NCI-H2029 treated with DMSO at 0.1 percent for 48 hours (cell line): ENCODE results near the gene BDKRB2.
A peak's percentile ranks its signal among the peaks of the same experiment; 100 is the strongest.

Experiments
- DNase-seq: peaks from one replicate; lab custom pipeline; 2025; lab: John Stamatoyannopoulos, UW

Gene BDKRB2

DNA sequence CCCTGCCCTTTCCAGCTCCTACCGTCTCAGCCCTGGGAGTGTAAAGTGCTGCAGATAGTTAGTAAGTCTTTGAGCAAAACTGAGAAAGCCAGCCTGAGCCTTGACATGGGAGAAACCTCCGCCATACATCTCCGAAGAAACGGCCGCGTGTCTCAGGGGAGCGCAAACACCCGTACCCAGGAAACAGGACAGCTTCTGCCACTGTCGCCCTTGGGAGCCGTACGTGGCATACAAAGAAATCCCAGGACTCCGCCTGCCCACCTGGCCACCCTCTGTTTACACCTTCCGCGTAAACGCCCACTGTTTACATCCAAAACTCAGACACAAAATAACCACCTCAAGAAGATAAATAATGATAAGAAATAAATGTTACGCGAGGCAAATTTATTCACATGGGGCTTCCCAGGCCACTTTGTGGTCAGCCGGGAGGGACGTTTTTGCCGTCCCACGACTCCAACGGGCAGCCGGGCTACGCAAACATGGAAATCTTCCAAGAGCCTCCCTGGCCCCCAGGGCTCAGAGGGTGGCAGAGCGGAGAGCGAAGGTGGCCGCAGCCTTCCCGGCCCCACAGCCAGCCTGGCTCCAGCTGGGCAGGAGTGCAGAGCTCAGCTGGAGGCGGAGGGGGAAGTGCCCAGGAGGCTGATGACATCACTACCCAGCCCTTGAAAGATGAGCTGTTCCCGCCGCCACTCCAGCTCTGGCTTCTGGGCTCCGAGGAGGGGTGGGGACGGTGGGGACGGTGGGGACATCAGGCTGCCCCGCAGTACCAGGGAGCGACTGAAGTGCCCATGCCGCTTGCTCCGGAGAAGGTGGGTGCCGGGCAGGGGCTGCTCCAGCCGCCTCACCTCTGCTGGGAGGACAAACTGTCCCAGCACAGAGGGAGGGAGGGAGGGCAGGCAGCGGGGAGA is at the start of gene BDKRB2:
Gene BDKRB2, plus strand, starts transcription at position 689 of the 908 bp plus-strand sequence. CDS start 32,269 bp downstream, outside the sequence.
- DNase-seq = peak; percentile 57

DNA sequence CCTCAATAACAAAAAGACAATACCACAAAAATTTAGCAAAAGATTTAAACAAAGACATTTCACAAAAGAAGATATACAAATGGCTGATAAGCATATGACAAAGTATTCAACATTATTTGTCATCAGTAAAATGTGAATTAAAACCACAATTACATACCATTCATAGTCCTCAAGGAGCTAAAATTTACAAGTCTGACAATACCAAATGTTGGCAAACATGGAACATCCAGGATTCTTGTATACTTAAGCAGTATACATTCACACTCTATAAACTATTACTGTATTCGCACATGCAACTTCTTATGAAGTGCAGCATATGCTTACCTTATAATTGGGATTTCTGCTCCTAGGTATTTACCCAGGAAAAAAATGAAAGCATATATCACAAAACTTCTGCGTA is 49.7 kb upstream of the BDKRB2 start:
- DNase-seq = no peak

DNA sequence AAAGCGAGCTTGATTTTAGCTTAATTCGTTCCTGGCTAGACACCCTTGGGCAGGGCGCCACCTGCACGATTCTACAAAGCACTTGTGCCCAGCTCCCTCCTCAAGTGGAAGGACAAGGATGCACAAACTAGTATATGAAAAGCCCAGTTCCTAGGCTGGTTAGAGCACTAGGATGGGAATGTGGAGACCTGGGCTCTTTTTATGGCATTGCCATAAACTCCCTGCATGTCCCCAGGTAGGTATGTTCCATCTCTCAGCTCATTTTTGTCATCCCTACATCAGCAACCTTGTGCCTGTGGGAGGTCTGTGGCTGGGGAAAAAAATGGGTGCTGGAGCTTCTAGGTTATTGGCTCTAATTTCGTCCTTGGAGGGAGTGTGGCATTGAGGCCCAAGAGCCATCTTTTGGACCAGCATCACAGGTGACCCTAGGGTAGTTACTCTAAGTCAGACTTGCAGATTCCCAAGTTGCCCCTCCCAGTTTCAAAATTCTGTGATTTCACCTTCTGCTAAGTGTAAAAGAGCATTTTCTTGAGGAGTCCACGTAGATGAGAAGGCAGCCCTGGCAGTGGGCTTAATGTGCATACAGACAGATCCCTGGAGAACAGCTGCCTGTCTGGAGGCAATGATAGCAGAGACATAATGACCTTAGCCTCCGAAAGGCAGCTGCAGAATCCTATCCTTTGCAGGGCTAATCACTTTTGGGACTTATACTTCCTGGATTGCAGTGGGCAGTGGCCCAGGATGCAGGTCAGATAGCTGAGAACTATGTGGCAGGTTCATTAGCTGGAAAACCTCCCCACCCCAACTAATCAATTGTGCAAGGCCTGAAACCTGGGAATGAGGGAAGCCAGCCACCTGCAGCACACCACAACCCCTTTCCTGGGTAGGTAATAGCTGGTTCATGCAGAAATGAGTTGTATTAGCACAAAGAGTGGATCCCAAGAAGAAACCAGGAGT is 47.6 kb upstream of the BDKRB2 start:
- no peak for DNase-seq

DNA sequence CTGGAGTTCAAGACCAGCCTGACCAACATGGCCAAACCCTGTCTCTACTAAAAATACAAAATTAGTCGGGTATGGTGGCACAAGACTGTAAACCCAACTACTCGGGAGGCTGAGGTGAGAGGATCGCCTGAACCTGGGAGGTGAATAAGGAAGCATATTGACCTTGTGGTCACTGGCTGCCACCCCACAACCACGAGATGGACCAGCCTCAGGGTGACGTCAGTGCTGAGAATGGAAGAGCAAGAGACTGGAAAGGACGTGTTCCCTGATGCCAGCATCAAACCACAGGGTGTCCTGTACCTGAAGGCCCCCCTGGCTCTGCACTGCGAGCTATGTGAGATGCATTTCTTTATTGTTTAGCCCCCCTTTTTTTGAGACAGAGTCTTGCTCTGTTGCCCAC is 45.9 kb upstream of the BDKRB2 start:
- no peak for DNase-seq

DNA sequence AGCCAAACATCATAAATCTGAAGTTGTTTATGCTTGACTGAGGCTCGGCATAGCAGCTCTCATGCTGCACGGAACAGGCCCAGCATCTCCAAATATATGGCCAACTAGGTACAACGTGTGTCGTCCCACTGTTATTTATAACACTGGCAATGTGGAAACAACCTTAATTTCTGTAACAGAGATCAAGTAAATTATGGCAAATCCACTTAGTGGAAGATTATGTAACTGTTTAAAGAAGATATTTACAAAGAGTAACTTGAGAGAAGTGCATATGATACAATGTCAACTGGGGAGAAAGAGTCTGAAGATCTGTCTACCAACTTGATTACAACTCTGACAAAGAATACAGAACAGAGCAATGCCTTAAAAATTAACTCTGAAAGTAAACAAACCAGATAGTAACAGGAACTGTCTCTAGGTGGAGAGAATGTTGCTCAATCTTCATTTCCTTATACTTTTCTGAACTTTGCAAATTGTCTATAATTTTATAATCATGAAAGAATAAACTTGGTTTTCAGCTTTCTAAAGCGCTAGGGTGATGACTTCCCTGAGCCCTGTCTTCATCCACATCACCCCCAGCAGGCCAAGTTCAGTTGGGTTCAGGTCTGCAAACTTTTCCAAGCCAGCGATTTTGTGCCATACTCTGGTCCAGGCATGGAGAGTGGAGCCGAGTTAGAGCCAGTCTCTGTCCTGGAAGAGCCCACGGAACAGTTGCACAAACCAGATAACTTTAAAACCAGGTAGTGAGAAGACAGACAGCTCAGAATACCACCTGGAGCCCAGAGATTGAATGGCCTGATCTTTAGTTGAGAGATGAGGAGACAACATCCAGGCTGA is 44.3 kb upstream of the BDKRB2 start:
- DNase-seq = no peak

DNA sequence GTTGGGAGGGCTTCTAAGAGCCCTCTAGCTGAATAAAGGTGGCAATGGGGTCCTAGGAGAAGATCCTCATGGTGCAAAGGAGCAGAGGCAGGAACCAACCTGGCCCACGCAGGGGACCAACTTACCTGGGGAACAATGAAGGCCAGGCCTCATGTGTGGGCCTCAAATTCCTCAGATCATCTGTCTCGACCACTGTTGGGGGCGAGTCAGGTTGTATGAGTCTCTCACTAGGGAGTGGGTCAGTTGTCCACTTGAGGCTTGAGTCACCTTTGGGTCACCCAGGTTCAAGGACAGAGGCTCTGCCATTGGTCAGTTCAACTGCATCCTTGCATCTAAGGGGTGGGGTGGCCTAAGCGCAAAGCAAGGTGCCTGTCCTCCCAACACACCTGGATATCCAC is 43.7 kb upstream of the BDKRB2 start:
- no peak for DNase-seq

DNA sequence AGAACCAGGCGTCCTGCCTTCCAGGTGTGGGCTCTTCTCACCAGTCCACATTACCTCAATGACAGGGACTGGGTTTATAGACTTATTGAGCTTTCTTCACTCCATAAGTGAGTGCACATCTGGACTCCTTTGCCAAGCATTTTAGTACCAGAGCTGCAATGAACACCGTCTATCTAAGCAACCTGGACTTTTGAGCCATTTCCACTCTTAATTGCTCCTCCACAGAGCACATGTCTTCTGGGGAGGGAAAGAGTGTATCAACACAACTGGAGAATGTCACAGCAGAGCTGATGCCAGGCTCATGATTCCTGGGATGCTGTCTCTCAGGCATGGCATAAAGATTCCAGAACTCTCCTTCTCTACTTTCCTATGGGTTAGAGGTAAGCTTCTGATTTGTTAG is 43.0 kb upstream of the BDKRB2 start:
- no peak for DNase-seq

DNA sequence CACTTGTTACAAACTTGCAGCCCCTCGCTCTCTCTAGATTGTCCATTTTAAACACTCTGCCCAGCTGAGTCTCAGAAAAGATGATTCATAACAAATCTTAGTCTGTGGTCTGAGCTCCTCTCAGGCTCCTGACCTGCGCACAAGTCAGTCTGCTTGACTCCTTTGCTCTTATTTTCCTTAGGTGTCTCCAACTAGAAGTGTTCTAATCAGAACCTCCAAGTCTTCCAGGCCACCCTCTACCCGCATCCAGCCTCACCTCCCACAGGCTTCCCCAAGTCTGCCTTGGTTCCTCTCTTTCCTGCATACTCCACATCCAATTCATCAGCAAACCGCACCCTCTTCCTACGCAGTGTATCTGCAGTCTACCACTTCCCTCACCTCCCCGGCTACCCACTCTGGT is 42.4 kb upstream of the BDKRB2 start:
- no peak for DNase-seq

DNA sequence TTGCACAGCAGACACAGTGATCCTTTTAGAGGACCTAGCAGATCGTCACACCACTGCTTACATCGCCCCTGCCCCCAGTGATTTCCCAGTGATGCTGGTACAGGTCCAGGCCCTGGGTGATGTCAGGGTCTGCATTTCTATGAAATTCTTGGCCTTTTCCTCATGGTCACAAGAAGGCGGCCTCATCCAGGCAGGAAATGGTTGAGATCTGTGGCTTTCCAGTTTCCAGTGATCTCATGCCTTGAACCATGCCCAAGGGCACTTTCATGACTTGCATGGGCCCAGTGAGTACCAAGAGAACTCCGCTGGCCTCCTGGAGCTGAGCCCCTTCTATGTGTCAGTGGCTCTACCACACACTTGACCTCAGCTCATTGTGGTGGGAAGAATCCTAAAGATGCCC is 41.9 kb upstream of the BDKRB2 start:
- no peak for DNase-seq

DNA sequence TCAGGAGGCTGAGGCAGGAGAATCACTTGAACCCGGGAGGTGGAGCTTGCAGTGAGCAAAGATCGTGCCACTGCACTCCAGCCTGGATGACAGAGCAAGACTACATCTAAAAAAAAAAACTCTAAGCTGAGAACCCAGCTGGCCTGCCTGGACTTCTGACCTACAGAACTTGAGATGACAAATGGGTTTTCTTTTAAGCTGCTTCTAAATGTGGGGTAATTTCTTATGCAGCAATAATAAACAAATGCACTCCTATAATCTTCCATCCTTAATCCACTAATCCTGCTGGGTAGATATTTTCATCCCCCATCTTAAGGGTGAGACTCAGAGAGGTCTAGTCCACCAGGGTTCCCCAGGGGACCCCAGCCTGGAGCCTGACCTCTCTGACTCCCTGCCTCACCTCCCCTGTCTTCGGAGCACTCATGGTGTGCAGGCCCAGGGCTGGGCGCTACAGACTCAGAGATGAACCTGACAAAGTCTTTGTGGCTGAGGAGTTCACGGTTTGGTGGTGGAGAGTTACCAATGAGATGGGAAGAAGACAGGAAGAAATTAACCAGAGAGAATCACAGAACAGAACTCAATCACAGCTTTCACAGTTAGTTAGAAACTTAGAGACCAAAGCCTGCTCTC is 39.7 kb upstream of the BDKRB2 start:
- no peak for DNase-seq

DNA sequence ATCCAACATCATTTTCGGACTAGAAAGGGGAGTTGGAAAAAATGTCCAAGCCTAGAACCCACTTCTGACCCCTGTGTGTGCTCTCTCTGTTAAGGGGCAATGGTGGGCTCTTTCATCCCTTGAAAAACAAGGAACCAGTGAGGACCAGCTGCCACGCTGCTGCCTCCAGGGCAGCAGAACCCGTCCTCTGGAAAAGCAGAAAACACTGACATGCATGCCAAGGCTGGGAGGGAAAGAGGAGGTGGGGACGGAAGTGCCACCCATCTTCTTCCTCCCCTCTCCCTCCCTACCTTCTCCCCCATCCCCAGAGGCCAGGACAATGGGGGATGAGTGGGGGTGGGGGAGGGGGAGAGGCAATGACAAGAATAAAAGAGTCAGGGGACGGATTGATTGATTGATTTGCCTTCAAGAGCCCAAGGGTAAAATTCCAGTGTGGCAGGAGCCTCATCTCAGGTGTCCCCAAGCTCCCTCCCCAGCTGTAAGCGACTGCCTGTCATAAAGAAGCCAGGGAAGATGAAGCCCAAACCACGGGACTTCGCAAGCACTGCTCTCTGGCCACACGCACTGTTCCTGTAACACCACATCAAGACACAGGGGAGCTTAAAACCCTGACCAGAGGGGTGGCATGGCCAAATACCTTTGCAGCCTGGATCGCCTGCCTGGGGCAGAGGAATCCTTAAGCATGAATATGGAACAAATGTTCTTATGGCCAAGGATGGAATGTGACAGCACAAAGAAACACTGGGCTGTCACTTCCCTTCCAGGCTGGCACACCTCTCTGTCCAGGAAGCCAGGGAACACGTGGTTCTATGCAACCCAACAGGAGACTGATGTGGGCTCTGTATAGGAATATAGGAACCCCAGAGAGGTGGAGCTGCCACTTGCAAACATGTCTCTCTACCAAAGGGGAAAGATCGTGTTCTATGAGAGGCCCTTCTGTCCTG is 38.9 kb upstream of the BDKRB2 start:
- no peak for DNase-seq

DNA sequence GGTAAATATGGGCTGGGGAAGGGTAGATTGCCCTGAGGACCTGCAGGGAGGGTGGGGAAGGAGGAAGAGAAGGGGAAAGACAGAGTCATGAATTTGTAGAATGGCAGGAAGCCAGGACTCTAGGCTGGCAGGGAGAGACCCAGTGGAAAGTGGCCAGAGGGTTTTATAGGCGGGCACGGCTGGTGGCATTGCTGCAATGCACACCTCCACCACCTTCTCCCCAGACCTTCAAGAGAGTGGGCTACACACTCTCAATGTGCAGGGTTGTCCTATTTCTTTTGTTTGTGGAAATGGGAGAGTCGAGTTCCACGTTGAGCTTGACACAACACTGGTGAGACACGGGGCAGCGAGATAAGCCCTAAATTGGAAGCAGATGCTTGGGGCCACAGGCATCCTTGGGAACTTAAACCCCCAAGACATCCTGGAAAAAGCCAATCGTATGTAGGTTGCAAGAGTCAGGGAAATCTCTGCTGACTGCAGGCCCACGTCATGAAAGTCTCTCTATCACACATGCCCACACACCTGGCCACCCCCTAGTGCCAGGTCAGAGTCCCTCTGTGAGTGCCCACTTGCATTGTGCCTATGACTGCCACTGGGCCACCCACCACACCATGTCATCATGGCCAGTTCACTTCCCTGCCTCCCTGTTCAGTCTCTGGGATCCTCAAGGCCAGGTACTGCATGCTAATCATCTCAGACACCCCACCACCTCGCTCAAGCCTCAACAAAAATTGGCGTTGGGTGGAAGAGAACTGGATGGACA is 38.0 kb upstream of the BDKRB2 start:
- DNase-seq = no peak

DNA sequence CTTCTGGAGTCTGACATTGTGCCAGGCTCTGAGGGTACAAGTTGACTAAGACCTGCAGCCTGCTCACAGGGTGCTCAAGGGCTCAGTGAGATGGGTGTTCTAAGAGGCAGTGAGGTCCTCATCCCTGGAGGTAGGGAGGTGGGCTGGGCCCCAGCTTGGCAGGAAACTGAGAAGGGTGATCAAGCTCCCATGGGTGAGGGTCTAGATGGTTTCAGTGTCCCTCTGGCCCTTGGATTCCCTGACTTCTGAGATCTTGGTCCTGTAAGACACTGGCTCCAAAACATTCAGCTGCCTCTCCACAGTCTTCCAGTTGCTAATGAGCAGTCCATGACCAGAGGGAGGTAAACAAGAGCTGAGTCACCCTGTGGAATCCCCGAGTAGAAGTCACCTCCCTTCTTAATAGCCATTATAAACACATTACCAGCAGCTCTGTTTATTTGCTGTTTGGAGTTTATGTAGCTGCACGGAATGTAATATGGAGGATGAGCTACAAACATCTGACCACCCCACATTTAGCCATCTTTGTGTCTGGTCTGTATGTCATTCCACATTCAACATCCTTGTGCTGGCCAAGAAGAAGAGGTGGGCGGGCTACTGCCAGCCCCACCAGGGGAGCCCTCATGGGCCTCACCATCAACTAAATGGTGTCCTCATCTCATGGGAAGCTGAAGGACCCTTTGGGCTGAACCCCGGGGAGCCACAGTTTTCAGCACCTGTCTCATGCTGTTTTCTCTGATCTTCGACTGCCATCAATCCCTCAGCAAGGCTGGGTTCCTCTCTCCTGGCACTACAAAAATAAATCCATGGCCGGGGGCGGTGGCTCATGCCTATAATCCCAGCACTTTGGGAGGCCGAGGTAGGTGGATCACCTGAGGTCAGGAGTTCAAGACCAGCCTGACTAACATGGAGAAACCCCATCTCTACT is 37.2 kb upstream of the BDKRB2 start:
- no peak for DNase-seq

DNA sequence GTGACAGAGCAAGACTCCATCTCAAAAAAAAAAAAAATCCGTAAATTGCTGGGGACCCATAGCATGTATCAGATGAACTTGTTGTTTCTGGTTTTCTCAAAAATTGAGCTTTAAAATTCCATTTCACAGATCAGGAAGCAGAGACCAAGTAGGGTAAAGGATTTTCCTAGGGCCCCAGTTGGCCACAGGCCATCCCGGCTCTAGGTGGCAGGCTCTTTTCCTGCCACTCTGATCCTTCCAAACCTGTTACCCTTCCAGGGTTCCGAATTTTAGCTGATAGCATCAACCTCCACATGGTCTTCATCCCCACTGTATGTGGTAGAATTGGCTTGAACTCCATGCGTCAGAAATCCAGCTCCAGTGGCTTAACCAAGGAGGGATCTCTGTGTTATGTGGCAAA is 36.1 kb upstream of the BDKRB2 start:
- DNase-seq = no peak

DNA sequence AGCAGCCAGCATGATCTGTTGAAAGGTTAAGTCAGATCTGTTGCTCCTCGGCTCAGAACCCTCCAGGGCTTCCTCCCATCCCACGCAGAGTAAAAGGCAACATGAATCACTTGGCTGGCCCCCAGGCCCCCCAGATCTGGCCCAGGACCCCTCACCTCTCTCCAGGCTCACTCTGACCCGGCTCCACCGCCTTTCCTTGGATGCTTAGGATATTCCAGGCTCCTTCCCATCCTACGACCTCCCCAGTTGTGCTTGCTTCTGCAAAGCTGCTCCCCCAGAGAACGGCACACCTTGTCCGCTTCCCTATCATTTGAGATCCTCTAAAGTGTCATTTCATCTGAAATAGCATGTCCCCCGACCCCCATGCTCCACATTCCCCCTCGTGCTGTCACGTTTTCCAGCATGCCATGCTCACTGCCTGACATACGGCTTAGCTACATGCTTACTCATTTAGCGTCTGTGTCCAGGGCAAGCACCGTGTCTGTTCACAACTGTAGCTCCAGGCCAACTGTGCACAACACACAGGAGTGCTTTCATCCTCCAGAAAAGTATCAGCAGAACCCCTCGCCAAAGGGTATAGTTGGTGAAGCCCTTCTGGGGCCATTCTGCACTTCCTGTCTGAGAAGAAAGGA is 33.6 kb upstream of the BDKRB2 start:
- DNase-seq = no peak

DNA sequence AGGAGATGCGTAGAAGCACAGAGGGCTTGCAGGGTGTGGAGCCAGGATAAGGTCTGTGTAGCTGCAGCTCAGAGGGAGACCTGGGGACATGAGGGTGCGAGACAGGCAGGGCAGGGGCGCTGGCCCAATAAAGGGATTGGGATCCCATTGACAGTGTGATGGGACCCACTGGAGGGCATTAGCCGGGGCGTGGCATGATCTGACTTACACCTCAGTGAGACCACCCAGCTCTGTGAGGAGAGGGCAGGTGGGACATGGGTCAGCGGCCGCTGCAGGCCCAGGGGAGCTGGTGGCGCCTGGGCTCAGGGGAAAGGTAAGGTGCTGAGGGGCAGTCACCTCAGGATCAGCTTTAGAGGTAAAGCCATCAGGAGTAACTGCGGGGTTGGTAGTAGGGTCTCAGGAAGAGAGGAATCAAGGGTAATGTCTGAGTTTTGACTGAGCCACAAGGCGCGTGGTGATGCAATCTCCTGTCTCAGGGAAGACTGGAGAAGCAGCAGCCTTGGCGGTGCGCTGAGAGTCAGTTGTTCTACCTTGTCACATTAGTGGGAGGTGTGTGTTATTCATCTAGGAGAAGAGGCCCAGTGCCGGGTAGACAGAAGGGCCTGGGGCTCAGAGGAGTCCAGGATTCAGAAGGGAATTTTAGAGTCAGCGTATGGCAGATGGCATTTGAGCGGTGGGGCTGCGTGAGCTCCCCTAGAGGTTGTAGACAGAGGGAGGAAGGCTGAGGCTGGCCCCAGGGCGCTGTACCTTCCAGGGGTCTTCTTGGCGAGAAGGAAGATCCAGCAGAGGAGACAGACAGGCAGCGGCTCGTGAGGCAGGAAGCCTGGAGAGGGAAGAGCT is 30.8 kb upstream of the BDKRB2 start:
- no peak for DNase-seq

DNA sequence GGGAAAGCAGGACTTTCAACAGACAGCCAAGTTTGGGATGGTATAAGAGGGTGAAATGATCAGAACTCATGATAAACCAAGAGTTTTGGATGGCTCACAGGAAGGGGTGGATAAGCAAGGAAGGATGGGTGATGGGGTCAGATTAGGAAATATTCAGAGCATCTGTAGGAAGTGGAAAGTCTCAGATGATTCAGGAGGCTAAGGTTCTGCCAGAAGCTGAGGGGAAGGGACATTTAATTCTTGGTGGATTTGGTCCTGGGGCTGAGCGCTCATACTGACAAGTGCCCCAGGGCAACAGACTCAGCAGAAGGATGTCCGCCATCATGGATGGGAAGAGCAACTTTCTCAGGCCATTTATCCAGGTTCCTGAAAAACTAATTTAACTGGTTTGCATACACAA is 28.4 kb upstream of the BDKRB2 start:
- DNase-seq = no peak
